ENCODE data around the gene LENG9. TPM values are rescaled to one million over a fixed set of nuclear protein-coding genes. Genes with fewer than 3 reads are reported as not detected.
A peak's percentile ranks its signal among the peaks of the same experiment; 100 is the strongest.

LENG9 gene
- total RNA-seq, 2 donors from 2014 or later = 18.2 to 24.6 TPM

GRCh38 chr19:54481326-54481930 lies 17.9 kb upstream of the LENG9 start:
- peak; percentile 34 for TF ChIP-seq CTCF (IDR thresholded peaks at IDR 0.05)
- no peaks in the 10 kb centered on the region for H3K27me3 ChIP-seq
- intact Hi-C loops (cut with DNase I) = loop anchor here (5.0 kb wide), 1 partner anchor 196 kb away; no protein-coding TSS in a partner anchor
- H3K4me1 ChIP-seq = no peaks in the 10 kb centered on the region
- no peak overlapping the region for H3K27ac ChIP-seq
- no peaks in the 10 kb centered on the region for H3K36me3 ChIP-seq
- no peak overlapping the region for H3K4me3 ChIP-seq
- no peak overlapping the region for H3K9ac ChIP-seq (ENCODE audit: low read depth in 2 of 2, low read length in 2 of 2)
- peak; percentile 37 for DNase-seq
- no peaks in the 10 kb centered on the region for H3K9me3 ChIP-seq

GRCh38 chr19:54480051-54480450 lies 16.5 kb upstream of the LENG9 start:
- no peaks in the 10 kb centered on the region for H3K9me3 ChIP-seq
- no peak overlapping the region for H3K4me3 ChIP-seq
- no peak overlapping the region for H3K9ac ChIP-seq (ENCODE audit: low read depth in 2 of 2, low read length in 2 of 2)
- intact Hi-C loops (cut with DNase I) = loop anchor here (5.0 kb wide), 1 partner anchor 197 kb away; no protein-coding TSS in a partner anchor
- no peaks in the 10 kb centered on the region for H3K27me3 ChIP-seq
- H3K36me3 ChIP-seq = no peaks in the 10 kb centered on the region
- no peaks in the 10 kb centered on the region for H3K4me1 ChIP-seq
- H3K27ac ChIP-seq = no peak overlapping the region
- DNase-seq = no peak
- TF ChIP-seq CTCF (IDR thresholded peaks at IDR 0.05) = no peak

- no peak overlapping the region for H3K4me3 ChIP-seq
- TF ChIP-seq CTCF (IDR thresholded peaks at IDR 0.05) = peak; percentile 53
- no peaks in the 10 kb centered on the region for H3K4me1 ChIP-seq
- no peak overlapping the region for H3K27ac ChIP-seq
- no peak overlapping the region for H3K9ac ChIP-seq (ENCODE audit: low read depth in 2 of 2, low read length in 2 of 2)
- no peaks in the 10 kb centered on the region for H3K36me3 ChIP-seq
- intact Hi-C loops (cut with DNase I) = no loop called here
- DNase-seq = no peak
- no peaks in the 10 kb centered on the region for H3K27me3 ChIP-seq
- no peaks in the 10 kb centered on the region for H3K9me3 ChIP-seq
Measured at GRCh38 chr19:54478677-54479266, 15.2 kb upstream of the LENG9 start.

- Histone ChIP-seq H3K9me3 (no peaks in the 10 kb centered on the region), H3K4me1 (no peaks in the 10 kb centered on the region), H3K27me3 (no peaks in the 10 kb centered on the region), H3K27ac (no peak overlapping the region), H3K36me3 (no peaks in the 10 kb centered on the region), H3K4me3 (no peak overlapping the region), H3K9ac (ENCODE audit: low read depth in 2 of 2, low read length in 2 of 2) (no peak overlapping the region)
- DNase-seq = peak; percentile 47
- TF ChIP-seq CTCF (IDR thresholded peaks at IDR 0.05) = peak; percentile 17
- intact Hi-C loops (cut with DNase I) = no loop called here
Measured at GRCh38 chr19:54477650-54478049, 14.1 kb upstream of the LENG9 start.

GRCh38 chr19:54475706-54476105 lies 12.1 kb upstream of the LENG9 start:
- Histone ChIP-seq H3K4me3 (no peak overlapping the region), H3K9me3 (no peaks in the 10 kb centered on the region), H3K9ac (ENCODE audit: low read depth in 2 of 2, low read length in 2 of 2) (no peak overlapping the region), H3K36me3 (no peaks in the 10 kb centered on the region), H3K4me1 (no peaks in the 10 kb centered on the region), H3K27me3 (no peaks in the 10 kb centered on the region), H3K27ac (no peak overlapping the region)
- TF ChIP-seq CTCF (IDR thresholded peaks at IDR 0.05) = no peak
- intact Hi-C loops (cut with DNase I) = no loop called here
- no peak for DNase-seq
